BE2C (cell line): Measurements from ENCODE around the gene GOLGA6L26.
"Not testable (repeated sequence)": the region's sequence is repeated elsewhere in the genome, so short reads cannot be mapped to it uniquely, and the experiment has no call there.

Experiments
- DNase-seq: peaks from one replicate; pipeline ENCODE4 v3.0.0-alpha.2; 2020
- H3K27me3 ChIP-seq: fragments of 250-450 bp; sonication (Bioruptor Pico); 2 replicates; pipeline ENCODE4 v1.5.1; 2020; ENCODE audit warnings: mild to moderate bottlenecking
- H3K36me3 ChIP-seq: fragments of 250-450 bp; sonication (Bioruptor Pico); 2 replicates; pipeline ENCODE4 v1.5.1; 2020; ENCODE audit warnings: mild to moderate bottlenecking
- H3K4me1 ChIP-seq: fragments of 250-450 bp; sonication (Bioruptor Pico); 2 replicates; pipeline ENCODE4 v1.5.1; 2020
- H3K4me3 ChIP-seq: 2 replicates; pipeline ENCODE4 v1.5.1; 2011; ENCODE audit warnings: low read depth, low read length
- H3K9me3 ChIP-seq: fragments of 250-450 bp; sonication (Bioruptor Pico); 2 replicates; pipeline ENCODE4 v1.5.1; 2020

GOLGA6L26 gene

DNA sequence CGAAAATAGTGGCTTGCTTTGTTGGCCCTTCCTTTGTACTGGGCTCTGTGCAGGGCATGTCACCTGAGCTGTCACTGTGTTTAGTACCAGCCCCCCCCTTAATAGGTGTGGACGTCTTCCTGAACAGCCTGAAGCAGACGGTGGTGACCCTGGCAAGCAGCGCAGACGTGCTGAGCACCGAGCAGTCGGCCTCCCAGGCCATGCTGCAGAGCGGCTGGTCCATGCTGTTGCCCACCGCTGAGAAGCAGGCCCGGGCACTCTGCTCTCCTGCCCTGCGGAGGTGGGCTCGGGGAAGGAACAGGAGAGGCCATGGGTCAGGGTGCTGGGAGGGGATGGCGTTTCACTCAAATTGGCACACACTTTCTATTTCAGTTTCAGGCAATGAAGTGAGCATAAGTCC lies 22.8 kb downstream of the GOLGA6L26 start:
- not testable (repeated sequence) for H3K9me3 ChIP-seq, H3K36me3 ChIP-seq, DNase-seq, H3K27me3 ChIP-seq, H3K4me1 ChIP-seq, H3K4me3 ChIP-seq

DNA sequence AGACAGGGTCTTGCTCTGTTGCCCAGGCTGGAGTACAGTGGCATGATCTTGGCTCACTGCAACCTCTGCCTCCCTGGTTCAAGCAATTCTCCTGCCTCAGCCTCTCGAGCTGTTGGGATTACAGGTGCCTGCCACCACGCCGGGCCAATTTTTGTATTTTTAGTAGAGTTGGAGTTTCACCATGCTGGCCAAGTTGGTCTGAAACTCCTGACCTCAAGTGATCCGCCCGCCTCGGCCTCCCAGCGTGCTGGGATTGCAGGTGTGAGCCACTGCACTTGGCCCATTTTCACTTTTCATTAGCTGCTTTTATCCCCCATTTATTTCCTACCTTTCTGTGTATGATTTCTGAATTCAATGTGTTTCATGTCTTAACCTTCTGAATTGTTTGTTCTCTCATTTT lies 28.1 kb downstream of the GOLGA6L26 start:
- not testable (repeated sequence) for H3K27me3 ChIP-seq, DNase-seq, H3K36me3 ChIP-seq, H3K4me1 ChIP-seq, H3K4me3 ChIP-seq, H3K9me3 ChIP-seq

GRCh38 chr15:23304805-23305204 lies 29.2 kb downstream of the GOLGA6L26 start:
- not testable (repeated sequence) for H3K36me3 ChIP-seq, H3K9me3 ChIP-seq, H3K4me1 ChIP-seq, H3K27me3 ChIP-seq, DNase-seq
- peak overlapping the region; percentile 53 for H3K4me3 ChIP-seq

GRCh38 chr15:23304267-23304666 lies 29.7 kb downstream of the GOLGA6L26 start:
- not testable (repeated sequence) for H3K36me3 ChIP-seq, DNase-seq, H3K9me3 ChIP-seq, H3K4me1 ChIP-seq, H3K27me3 ChIP-seq
- H3K4me3 ChIP-seq = peak overlapping the region; percentile 53

DNA sequence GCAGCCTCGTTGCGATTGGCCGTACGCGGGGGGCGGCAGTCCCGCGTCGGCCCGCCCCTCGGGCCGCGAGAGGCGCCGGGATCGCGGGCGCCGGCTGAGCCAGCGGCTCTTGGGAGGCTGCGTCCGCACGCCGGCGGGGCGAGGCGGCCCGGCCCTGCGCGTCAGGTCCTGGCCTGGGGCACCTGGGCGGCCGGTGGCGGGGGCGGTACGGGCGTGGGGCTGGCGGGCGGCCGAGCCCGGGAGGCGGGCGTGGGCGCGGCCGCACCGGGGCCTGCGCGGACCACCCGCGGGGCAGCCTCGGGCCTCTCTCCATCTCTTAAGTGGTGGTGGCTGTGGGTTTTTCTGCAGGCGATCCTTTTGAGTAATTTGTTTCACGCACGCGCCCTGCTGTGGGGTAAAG lies 30.3 kb downstream of the GOLGA6L26 start:
- H3K9me3 ChIP-seq, H3K4me1 ChIP-seq, H3K36me3 ChIP-seq, H3K27me3 ChIP-seq: not testable (repeated sequence)
- peak; percentile 49 for DNase-seq
- peak overlapping the region; percentile 53 for H3K4me3 ChIP-seq

DNA sequence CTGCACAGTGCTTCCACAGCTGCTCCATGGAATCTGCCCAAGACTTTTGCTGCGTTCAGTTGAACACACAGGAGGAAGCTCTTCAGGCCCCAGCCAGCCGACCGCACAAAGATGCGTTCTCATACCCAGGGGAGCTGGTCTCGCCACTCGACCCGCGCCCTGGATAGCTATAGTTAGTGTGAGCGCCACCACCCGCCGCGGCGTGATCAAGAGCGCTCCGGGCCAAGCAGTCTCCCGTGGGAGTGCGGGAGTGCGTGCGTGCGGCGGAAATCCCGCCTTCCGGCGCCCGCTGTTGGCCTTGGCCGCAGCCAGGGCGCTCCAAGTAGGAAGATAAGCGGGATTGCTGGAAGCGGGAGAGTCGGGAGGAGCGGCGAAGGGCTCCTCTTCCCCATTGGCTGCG lies 30.8 kb downstream of the GOLGA6L26 start:
- H3K4me1 ChIP-seq, H3K36me3 ChIP-seq, H3K27me3 ChIP-seq, DNase-seq, H3K9me3 ChIP-seq, H3K4me3 ChIP-seq: not testable (repeated sequence)
